Stimulated activated CD4-positive, alpha-beta T cell treated with anti-CD3 and anti-CD28 coated beads, Interleukin-1b, Interleukin-23, amount 100 ng/mL, for 48 hours (primary cell): ENCODE measurements around the gene TMPRSS7.

Experiments
- DNase-seq: peaks from one replicate; pipeline ENCODE4 v3.0.0-alpha.2; 2020

The TMPRSS7 gene

GRCh38 chr3:112104774-112105173, 70.2 kb downstream of the TMPRSS7 start:
- DNase-seq = no peak

GRCh38 chr3:112109322-112109721, 74.8 kb downstream of the TMPRSS7 start:
- no peak for DNase-seq

GRCh38 chr3:112111785-112112402, 77.4 kb downstream of the TMPRSS7 start:
- peak; percentile 60 for DNase-seq

GRCh38 chr3:112114576-112115160, 80.1 kb downstream of the TMPRSS7 start:
- no peak for DNase-seq

GRCh38 chr3:112115161-112115739, 80.7 kb downstream of the TMPRSS7 start:
- peak; percentile 33 for DNase-seq

- DNase-seq = no peak
These were observed 81.4 kb downstream of the TMPRSS7 start for GRCh38 chr3:112115806-112116383.

GRCh38 chr3:112116748-112117186, 82.2 kb downstream of the TMPRSS7 start:
- no peak for DNase-seq

- no peak for DNase-seq
These were observed 82.9 kb downstream of the TMPRSS7 start for GRCh38 chr3:112117415-112117814.

GRCh38 chr3:112117841-112118571, 83.5 kb downstream of the TMPRSS7 start:
- DNase-seq = no peak

GRCh38 chr3:112119962-112120836, 85.7 kb downstream of the TMPRSS7 start:
- DNase-seq = no peak

GRCh38 chr3:112121577-112122547, 87.3 kb downstream of the TMPRSS7 start:
- DNase-seq = no peak

GRCh38 chr3:112122870-112123269, 88.3 kb downstream of the TMPRSS7 start:
- DNase-seq = no peak

- no peak for DNase-seq
These were observed 89.0 kb downstream of the TMPRSS7 start for GRCh38 chr3:112123548-112123947.

GRCh38 chr3:112124907-112125607, 90.5 kb downstream of the TMPRSS7 start:
- DNase-seq = no peak

GRCh38 chr3:112126511-112126911, 92.0 kb downstream of the TMPRSS7 start:
- DNase-seq = no peak

- DNase-seq = no peak
These were observed 93.3 kb downstream of the TMPRSS7 start for GRCh38 chr3:112127522-112128494.

- peak; percentile 58 for DNase-seq
These were observed 94.5 kb downstream of the TMPRSS7 start for GRCh38 chr3:112128843-112129727.
